Dedifferentiated amniotic fluid mesenchymal stem cell (primary cell): Measurements from ENCODE around the gene MAP9.
"Not testable (repeated sequence)": the region's sequence is repeated elsewhere in the genome, so short reads cannot be mapped to it uniquely, and the experiment has no call there.

Experiments
- DNase-seq: peaks from one replicate; pipeline ENCODE4 v3.0.0-alpha.2; 2016; ENCODE audit errors: extremely low spot score

MAP9 gene

DNA sequence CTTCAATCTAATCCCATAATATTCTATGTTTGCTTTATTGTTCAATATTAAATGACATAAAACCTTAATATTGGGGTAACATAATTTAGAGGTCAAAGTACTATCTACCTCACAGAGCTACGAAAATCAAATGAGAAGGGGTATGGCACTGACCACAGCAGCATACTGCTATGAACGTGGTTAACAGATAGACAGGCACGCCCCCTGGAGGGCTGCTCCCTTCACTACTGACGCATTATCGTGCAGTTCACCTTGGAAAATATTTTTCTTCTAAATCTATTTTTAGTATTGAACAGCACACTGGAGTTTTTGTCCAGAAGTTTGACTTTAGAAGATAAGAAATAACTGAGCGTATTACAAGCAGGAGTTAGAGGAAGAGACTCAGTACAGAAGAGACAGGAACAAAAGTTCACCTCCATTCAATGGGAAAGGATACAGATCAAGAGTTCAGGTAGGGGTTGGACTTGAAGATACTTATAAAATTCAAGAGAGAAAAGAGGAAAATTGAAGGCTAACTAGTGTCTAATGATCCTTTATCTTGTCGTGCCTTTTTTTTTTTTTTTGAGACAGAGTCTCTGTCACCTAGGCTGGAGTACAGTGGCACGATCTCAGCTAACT lies 22.7 kb downstream of the MAP9 start:
- DNase-seq = peak; percentile 20

- no peak for DNase-seq
Observed at GRCh38 chr4:155342142-155342541, 34.6 kb downstream of the MAP9 start.

DNA sequence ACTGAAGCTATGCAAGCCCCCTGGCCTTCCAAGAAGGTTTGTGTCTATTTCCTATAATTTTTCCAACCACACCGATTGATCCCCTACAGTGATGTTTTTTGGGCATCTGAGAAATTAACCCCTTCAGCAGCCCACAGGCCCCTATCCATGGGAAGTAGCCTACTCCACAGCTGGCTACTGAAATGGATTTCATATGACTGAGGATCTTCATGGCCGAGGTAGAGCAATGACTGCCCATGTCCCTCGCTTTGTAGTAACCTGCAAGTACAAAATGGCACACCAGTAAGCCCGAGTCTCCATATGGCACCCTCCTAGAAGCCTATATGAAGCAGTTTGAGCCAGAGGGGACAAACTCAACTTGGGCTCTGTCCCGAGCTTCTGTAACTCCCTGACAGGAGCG lies 36.8 kb downstream of the MAP9 start:
- no peak for DNase-seq

GRCh38 chr4:155339588-155339987 lies 37.2 kb downstream of the MAP9 start:
- no peak for DNase-seq

DNA sequence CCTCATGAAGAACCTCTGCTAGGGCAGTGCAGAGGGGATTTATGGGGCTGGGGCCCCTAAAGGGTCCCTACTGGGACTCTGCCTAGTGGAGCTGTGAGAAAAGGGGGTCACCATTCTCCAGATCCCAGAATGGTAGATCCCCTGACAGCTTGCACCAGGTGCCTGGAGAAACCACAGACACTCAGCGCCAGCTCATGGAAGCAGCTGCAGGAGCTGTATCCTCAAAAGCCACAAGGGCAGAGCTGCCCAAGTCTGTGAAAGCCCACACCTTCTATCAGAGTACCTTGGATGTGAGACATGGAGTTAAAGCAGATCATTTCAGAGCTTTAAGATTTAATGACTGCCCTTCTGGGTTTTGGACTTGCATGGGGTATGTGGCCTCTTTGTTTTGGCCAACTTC lies 38.6 kb downstream of the MAP9 start:
- DNase-seq = no peak

GRCh38 chr4:155336242-155336641 lies 40.5 kb downstream of the MAP9 start:
- no peak for DNase-seq

DNA sequence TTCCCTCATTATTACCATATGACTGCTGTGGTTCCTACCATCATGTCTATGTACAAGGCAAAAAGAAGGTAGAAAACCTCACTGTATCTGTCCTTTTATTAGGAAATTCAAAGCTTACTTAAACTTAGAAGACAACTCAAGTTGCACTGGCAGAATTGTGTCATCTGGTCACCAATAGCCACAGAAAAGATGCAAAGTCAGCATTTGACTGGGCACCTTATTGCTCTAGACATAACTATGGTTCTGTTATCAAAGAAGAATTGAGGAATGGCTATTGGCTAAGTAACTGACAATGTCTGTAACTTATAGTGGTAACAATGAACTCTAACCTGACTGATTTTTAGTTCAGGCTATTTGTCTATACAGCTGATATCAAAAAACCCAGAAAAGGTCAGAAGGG lies 45.3 kb downstream of the MAP9 start:
- no peak for DNase-seq

DNA sequence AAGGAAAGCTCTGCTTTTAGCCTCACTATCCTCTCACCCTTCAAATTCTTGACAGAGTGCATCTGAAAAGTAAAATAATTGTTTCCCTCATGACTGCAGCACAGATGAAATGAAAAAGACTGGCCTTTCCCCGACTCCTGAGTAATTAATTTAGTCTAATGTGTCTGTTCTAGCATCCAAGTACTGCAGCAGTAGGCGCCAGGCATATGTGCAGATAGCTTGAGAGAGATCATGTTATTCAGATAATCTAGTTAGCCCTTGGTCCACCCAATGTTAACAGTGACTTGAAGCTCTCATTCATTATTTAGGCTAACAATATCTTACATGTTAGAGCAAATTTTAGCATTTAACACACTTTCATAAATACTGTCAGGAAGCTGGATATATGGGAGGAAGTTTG lies 54.0 kb downstream of the MAP9 start:
- DNase-seq = no peak

DNA sequence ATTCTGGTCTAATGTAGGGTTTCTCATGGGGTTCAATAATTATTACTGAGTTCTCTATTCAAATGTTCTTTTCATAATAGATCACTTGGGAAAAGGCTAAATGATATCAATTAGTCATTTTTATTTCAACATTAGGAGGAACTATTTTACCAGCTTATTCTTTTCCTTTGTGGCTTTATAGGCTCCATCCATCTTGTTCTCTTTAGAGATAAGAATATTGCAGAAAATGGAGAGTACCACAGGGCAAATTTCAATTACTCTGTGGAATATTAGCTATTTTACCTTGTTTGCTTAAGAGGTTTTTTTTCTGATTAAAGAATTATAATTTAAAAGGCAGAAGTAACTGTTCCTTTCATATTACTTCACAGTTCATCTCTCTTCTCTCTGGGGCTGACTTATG lies 55.8 kb downstream of the MAP9 start:
- DNase-seq = no peak

GRCh38 chr4:155319516-155319915 lies 57.2 kb downstream of the MAP9 start:
- no peak for DNase-seq

DNA sequence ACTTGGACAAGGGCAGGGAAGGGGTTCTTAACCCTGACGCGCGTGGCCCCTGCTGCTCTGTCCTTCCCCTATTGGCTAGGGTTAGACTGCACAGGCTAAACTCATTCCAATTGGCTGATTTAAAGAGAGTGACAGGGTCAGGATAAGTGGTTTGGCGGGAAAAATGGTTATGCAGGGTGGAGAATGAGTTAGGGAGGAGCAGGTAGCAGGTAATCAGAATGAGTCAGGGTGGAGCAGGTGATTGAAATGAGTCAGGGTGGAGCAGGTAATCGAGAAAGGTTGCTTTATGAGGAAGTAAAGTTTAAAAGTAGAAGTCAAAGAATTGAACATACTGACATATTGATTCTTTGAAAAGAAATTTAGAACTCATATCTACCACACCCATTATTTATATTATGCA lies 64.7 kb downstream of the MAP9 start:
- DNase-seq = not testable (repeated sequence)

GRCh38 chr4:155307731-155308277 lies 69.0 kb downstream of the MAP9 start:
- DNase-seq = no peak

DNA sequence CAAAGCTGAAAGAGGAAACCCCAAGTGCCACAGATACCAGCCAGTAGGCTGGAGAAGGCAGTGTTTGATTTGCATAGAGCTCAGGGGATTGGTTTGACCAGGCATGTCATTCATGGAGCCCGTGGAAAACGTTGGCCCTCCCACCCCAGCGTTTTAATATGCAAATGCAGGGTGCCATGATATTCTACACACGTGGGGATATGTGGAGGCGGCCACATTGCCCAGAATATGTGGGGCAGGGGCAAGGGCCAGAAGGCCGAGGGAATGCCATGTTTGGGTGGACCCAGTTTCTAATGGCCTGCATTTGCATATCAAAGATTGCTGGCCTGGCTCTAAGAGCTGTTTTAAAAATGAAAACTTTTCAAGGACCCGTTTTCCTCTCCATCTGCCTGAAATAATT lies 71.1 kb downstream of the MAP9 start:
- no peak for DNase-seq

DNA sequence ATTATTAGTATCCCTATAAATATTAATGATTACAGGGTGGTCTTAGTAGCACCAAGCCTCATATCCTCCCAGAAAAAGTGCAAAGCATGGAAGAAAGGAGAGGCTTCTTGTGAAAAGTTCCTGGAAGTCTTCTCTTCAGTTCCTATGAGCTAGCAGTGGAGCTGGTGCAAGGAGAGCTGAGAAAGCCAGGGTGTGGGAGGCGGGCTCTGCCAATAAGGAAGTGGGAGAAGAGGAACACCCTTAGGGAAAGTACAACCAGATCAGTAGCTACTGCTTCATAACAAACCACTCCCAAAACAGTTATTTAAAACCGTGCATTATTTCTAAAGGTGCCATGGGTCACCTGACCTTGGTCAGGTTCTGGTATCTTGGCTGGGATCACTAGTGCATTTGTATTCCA lies 72.4 kb downstream of the MAP9 start:
- DNase-seq = no peak

- no peak for DNase-seq
Observed at GRCh38 chr4:155299103-155299502, 77.7 kb downstream of the MAP9 start.
